HG02610 (cell line): Measurements from ENCODE around the gene MTUS2.

Experiments used
- ATAC-seq: cut with Tn5 transposase; IDR thresholded peaks from one replicate; pipeline ENCODE4 v1.9.1; 2021; ENCODE audit warnings: mild to moderate bottlenecking, moderate library complexity; ENCODE audit not compliant: unreplicated experiment

MTUS2 gene

DNA sequence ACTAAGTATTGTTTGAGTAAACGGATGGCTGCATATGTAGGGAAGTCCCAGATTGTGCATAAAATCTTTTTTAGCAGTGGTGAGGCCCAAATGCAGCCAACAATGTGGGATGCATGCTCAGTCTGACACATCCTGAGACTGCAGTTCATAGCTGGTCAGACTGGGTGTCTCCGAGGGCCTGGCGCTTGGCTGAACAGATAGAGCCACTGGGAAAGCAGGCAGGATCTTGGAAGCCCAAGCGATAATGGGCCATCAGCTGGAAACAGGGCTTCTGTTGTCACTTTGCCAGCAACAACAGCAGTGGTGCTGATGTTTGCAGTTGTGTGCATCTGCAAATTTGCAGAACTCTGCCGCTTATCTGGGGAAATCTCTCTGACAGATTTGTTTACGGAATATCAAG is 36.1 kb downstream of the MTUS2 start:
- no peak for ATAC-seq

DNA sequence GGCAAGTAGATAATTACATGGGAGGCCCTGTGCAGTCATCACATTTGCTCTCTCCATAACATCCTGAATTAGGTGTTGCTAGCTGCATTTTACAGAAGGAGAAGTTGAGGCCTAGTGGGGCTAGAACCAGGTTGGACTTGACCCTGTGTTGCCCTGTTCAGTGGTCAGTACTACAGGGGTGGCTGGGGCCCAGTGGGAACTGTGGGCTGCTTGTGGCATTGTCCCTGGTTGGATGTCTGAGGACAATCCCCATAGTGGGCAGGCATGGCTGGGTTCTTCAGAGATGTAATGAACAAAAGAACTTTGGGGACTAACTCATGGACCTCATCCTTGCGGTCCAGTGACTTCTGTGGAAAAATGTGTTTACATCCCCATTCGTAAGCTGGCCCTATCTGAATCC is 38.9 kb downstream of the MTUS2 start:
- no peak for ATAC-seq

DNA sequence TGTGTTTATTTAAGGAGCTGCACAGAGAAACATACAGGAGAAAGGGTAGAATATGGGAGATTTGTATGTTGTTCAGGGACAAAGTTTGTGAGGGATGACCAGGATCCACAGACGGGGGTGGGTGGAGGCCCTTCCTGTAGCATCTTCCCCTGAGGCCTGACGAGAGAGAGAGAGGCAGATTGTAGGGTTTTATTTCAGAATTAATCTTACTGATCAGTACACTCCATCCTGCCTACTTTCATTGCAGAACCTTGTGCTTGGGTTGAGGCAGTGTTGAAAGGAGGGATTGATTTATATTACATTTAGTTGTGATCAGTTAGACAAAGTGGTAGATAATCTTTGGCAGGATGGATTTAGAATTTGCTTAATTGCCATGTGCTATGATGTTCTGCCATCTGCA is 39.6 kb downstream of the MTUS2 start:
- no peak for ATAC-seq

DNA sequence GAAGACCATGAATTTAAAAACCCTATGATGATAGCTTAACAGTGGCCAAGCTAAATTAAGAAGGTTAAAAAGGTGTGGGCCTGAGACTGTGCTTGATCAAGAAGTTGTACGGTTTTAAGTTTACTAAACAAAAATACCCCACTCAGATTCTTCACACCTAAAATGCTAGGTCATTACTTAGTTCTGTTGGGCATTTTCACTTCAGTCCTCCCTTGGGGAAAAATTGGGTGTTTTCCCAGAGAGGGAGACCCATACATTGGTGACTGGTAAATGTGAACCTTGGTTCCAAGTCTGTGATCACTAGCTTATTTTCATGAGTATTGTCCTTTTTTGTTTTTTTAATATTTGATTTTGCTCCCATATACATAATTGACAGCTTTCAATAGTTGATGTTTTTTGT is 44.4 kb downstream of the MTUS2 start:
- ATAC-seq = peak; percentile 85

DNA sequence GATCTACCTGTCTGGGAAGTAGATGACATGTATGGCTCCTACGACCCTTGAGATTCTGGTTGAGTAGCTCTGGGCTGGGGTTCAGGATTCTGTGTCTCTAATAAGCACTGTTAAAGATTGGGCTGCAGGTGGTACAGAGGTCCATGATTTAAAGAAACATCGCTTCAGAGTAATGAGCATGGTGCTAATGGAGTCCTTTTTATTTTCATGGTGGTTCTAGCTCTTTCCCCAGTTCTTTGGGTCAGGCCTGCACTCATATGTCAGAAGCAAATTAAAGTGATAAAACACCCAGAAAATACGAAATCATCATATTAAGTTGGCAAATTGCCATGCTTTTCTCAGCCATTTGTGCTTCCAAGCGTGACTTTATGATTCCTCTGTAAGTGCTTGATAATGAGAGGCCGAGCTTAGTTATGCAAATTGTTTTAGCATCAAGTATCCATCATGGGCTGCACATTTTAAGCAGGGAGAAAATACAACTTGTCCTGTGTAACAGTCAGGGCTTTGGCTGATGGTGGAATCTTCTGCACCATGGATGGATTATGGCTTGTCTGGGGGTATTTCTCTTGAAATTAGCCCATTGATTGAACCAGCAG is 45.1 kb downstream of the MTUS2 start:
- no peak for ATAC-seq

DNA sequence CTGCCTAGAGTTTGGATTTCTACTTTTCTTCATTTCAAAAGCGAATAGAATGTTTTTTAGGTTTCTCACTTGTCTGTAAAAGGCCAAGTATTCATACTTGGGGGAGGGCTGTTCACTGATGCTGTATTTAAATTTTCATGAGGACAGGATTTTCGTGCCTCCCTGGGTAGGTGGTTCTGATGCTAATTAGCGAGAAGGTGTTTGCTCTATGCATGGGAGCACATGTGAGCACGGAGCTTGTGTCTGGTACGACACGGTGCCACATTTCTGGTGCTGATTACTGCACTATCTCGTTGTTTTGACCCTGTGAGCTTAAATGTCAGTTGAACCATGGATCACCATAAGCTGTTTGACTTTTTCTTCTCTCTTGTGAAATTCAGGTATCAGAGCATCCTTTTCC is 45.8 kb downstream of the MTUS2 start:
- no peak for ATAC-seq

DNA sequence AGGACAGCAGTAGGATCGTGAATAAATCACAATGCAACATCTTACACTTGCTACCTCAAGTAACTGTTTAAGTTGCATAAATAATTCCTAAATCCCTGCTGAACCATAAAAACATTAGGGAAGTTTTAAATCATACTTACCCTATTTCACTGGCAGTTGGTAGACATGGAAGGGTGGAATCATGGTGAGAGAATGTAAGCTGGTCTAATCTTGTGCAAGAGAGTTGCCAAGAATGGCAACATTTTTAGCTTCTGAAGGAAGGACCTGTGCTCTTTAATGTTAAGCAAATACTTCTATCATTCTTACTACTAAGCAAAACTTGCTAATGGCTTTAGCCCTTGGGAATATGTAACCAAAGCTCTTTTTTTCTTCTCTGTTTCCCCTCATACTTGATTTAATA is 46.8 kb downstream of the MTUS2 start:
- no peak for ATAC-seq

DNA sequence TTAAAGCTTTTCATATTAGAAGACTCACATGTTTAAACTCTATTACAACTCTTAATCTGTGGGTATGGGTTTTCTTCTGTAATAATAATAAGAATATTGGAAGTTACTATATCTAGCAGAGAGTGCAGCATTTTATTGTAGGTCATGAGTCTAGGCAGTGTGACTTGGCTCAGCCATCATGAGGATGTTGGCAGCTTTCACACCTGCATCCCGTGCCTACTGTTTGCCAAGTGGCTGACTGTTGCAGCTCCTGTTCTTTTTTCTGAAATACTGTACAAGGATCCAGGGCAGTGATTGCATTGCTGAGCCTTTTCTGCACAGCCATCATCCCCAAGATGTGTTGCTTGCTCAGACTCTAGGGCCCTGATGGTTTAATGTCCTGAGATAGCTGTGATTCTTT is 47.4 kb downstream of the MTUS2 start:
- ATAC-seq = no peak

DNA sequence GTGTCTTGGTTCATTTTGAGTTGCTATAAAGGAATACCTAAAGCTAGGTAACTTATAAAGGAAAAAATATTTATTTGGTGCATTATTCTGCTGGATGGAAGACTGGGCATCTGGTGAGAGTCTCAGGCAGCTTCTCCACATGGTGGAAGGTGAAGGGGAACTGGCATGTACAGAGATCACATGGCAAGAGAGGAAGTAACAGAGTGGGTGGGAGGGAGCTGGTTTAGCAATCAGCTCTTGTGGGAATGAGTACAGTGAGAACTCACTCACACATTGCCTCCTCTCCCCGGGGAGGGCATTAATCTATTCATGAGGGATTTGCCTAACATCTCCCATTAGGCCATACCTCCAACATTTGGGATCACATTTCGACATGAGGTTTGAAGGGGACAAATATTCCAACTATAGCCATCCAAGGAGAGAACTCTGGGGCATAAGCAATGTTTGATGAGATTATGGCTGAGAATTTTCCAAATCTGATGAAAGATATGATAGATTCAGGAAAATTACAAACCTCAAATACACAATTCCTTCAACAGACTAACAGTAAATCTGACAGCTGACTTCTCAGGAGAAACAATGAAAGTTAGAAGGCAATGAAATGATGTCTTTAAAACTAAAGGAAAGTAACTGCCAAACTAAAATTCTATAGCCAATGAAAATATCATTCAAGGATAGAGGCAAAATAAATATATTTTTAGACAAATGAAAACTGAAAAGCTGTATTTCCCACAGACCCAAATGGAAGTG is 52.5 kb downstream of the MTUS2 start:
- ATAC-seq = no peak

DNA sequence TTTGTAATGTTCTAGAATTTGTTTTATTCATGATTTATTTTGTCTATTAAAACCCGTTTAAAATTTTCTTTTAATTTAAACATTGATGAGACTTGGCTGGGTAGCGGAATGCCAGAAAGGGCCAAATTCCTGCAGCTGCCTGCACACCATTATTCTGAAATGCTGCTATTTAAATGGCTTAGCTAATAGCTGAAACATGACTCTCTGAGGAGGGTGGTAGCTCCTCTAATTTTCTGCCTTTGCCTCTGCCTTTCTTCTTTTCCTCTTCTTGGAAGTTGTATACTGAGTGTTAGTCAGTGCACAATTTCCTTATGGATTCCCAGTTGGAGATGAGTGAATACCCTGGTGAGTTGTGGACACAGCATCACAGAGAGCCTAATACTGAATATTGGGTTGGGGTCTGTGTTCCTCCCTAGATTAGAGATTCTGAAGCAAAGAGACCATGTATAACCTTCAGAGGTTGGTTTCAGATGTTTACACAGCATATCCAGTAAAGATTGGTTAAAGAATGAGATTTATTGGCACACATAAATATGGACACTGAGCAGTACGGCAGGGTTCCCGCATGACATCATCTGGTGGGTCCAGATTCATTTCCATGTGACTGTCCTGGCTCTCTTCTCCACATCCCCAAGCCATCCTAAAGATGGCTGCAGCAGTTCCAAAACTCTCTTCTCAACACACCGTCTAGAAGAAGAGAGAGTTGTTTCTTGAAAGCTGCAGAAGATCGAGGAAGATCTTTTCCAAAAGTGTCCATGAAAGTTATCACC is 55.9 kb downstream of the MTUS2 start:
- ATAC-seq = no peak

DNA sequence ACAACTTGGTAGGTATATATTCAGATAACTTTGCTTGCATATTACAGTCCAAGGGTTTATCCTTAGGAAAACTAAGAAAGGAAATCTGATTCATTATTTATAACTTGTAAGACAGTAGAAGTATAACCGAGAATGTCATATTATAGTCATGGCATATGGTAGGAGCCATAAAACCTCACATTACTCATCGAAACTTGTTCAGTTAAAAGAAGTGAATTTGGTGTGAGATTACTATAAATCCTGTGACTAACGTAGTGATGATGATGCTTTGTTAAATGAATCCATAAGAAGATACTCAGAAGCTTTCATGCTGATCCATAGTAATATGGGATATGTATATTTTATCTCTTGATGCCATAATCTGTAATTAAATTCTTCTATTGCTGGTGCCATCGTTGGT is 57.3 kb downstream of the MTUS2 start:
- ATAC-seq = no peak

DNA sequence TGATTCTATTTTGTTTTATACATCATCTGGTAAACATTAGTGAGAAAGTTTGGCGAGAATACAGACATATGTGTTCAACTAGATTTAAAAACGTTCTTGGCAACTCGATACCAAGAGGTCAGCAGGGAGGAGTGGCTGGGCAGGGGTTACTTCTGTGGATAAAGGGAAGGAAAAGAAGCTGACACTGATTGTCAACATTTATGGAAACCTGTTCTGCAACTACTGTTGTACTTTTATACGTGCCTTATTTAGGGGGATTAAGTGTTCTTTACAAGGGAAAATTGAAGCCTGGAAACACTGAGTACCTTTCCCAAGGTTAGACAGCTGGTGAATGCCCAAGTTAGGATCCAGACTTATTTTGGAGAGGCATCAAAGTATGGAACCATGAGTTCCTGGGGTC is 65.0 kb downstream of the MTUS2 start:
- ATAC-seq = no peak

DNA sequence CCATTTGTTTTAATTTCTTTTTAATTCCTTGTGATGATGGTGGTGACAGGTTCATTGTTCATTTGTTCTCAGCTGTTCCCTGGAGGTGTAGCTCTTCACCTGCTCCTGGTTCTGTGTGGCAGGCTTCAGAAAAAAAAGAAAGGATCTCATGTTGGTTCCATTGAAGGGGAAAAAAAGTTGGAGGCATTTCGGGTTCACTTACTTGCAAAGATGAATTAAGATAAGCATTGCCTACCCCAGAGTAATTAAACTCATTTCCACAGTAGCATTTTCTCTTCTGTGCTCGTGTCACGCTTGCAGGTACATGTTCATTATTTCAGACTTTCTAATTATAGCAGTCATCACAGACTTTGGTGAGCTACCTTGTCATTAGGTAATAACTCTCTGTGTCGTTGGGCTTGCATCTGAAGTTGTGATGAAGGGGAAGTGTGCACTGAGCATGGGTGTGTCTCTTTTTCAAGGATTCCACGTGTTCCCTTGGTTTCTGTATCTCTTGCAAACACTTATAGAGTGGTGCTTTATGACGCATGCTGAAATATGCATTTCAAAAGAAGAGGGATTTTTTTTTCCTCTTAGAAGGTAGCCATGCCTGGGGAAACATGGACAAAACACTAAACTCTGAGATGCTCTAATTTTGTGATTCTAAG is 69.1 kb downstream of the MTUS2 start:
- ATAC-seq = no peak

DNA sequence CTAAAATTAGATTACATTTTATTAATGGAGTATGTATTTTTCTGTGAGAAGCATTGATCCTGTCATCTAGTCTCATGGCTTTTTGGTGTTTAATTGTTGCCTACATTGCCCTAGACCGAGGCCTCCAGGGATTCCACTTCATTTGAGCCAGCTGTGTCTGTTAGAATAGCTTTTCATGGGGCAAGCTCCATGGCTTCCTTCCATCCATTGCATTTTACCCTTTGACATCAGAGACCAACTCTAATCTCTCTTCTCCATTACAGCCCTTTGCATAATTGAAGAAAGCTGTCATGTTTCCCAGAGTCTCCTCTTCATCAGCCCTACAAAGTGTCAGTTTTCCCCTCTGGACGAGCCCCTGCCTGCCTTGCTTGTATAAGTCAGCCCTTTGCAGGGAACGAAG is 70.6 kb downstream of the MTUS2 start:
- no peak for ATAC-seq

DNA sequence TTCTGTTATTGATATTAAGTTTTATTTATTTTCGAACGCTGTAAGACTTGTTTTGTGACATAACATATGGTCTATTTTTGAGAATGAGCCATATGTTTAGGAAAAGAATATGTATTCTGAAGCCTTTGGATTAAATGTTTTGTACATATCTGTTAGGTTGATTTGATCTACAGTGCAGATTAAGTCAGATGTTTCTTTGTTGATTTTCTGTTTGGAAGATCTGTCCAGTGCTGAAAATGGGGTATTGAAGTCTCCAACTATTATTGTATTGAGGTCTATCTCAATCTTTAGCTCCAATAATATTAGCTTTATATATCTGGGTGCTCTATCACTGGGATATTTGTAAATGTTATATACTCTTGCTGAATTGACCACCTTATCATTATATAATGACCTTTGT is 97.9 kb downstream of the MTUS2 start:
- no peak for ATAC-seq

DNA sequence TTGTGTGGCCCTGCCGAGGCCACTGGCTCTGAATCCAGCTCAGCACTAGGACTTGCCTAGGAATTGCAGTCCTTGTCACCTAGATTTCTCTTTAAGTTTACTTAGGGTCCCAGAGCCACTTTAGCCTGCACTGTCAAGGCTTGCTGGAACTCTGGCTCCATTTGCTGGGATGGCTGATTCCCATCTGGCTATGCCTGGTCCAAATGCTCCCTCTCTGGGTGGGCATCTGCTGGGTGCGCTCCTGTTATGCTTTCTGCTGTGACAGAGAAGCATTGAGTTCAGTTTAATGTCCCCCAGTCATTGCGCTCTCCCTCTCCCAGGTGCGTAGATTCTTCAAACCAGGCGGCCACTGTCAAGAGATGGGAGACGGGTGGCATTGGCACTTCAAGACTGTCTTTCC is 102.2 kb downstream of the MTUS2 start:
- no peak for ATAC-seq

DNA sequence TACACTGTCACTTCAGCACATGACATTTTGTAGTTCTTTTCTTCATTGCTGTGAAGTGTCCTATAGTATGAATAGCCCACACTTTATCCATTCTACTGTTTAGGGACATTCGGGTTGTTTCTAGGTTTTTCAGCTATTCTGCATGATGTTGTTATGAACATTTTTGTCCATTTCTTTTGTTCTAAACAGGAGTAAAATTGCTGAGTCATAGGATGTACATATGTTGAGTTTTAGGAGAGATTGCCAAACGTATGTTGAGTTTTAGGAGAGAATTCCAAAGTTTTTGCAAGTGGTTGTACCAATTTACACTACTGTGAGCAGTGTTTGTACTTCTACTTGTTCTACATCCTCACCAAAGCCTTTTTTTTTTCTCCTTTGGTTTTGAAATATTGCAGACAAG is 115.0 kb downstream of the MTUS2 start:
- ATAC-seq = no peak

DNA sequence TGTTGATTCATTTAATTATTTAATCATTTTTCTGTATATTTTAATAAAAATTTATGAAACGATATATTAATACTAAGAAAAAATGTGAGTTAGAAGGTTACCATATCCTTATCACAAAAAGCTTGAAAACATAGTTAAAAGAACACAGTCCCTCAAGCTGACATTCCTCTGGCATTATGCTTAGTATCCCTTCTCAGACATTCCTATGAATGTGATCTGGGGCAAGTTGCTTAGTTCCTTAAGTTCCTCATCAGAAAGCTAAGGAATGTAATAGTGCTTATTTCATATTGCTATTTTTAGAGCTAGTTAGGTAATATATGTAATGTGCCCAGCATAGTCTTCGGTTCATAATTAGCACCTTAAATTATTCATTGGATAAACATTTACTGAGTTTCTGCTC is 122.8 kb downstream of the MTUS2 start:
- ATAC-seq = no peak

DNA sequence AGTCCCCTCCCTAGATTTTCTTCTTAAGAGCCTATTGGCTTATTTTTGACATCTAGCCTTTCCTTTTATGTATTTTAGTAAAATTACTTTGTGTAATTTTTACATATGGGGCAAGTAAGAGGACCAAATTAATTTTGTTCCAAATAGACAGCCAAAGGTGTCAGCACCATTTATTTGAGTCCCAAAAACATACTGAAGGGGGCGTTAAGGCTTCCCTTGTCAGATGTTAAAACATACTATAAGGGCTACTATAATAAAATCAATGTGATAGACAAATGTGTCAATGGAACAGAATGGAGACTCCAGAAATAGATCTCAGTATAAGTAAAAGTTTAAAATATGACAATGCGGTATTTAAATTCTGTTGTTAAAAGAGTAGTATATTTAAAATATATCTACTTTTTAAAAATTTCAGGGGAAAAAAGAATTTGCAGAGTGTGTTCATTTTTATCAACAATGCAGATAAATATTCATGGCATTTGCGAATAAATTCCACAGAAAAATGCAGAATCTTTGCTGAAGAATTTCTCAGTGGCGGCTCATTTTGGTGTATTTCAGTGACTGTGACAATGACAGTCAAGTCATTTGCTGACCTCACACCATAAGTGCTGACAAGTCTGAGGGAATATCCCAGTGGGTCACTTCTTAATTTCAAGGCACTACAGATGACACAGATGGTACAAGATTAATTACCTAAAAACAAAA is 133.7 kb downstream of the MTUS2 start:
- no peak for ATAC-seq

DNA sequence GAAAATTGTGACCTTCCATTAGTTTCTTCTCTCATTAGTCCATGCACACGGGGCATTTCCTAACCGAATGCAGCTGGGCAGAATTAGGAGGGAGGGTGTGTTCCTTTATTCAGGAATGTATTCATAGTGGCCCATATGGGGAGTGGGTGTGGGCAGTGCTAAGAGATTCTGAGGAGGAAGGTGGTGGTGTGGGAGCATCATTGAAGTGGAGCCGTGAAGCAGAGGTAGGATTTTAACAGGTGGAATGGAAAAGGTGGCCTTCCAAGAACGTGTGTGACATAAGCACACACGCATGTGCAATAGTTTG is 134.2 kb downstream of the MTUS2 start:
- no peak for ATAC-seq

DNA sequence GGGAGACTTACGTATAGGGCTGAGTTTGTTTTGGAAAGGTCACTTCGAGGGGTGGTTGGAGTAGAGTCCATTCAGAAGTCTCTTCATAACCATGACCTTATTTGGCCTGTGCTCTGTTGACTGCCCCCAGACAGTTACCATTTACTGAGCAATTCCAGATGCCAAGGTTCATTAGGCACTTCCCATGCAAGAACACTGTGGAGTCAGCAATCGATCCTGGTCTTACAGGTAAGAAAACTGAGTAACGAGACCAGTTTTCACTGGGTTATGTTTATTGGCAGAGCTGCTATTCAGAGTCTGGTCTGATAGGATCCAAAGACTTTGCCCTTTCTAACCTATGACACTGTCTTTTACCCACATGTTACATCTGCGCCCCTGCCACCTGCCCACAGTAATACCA is 134.7 kb downstream of the MTUS2 start:
- ATAC-seq = no peak
